HTR-8/SVneo (cell line): Measurements from ENCODE around the gene RERE.
"Not testable (repeated sequence)": the region's sequence is repeated elsewhere in the genome, so short reads cannot be mapped to it uniquely, and the experiment has no call there.

Source experiments
- DNase-seq: peaks from one replicate; pipeline ENCODE4 v3.0.0; 2011; ENCODE audit warnings: low spot score, mixed read lengths; ENCODE audit not compliant: insufficient read length
- FAIRE-seq: peaks from 2 replicates; lab custom pipeline; 2011; peaks lifted over from hg19 to GRCh38; lab: Jason Lieb, UNC

Gene RERE

DNA sequence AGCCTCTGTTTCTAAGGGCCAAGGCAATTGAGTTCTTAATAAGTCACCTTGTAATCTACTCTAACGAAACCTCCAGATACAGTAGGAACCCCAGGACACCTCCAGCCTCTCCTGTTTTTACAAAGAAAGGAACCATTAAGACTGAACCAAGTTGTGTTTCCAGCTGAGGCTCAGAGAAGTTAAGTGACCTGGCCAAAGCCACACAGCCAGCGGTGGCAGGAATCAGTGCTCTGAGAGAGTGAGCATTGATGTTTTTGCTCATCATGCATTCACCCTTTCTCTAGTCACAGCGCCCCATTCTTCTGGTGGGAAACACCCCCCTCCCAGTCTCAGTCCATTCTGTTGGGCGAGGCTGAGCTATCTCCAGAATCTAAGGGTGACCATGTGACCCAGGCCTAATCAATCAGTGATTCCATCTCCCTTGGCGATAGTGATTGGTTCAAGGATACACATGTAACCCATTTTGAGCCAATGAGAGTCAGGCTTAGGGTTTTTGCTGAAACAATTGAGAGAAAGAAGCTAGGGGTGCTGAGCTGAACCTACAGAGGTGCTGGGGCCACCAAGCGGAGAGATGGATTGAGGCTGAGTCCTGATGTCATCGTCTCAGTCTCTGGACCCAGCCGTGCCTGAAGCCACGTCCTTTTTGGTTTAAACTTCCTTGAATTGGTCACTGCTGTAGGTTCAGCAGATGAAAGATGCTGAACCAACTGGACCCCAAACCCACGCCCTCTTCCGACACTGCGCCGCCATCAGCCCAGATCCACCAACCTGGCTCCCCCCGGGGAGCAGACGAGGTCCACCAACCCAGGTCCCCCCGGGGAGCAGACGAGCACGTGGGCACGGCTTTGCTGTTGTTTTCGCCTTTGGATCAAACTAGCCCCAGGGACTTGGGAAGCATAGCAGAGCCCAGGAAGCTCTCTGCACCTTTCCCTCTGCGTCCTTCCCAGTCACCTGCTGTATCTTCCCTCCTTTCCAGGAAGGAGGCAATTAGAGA lies 28.0 kb upstream of the RERE start:
- DNase-seq (no peak), FAIRE-seq (no peak)

DNA sequence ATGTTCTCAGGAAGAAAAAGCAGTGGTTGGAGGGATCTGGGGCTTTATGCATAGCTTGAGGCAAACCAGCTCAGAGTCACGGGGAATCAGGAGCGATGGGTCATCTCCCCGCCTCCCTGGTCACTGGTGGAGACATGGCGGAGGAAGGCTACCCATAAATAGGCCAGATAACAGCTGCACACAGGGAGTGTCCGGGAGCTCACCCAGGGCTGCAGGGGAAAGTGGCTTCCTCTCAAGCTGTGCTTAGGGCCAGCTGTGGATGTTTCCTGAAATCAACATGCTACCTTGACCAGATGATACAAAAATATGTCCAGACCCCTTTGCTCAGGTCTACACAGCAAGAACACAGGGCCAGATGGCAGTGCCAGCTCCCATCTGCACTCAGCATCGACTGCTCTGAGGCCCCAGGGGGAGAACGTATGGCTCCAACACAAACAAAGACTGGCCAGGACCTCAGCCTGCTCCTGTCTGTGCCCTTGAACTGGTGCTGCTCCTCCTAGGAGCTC lies 27.1 kb upstream of the RERE start:
- DNase-seq (no peak), FAIRE-seq (no peak)

DNA sequence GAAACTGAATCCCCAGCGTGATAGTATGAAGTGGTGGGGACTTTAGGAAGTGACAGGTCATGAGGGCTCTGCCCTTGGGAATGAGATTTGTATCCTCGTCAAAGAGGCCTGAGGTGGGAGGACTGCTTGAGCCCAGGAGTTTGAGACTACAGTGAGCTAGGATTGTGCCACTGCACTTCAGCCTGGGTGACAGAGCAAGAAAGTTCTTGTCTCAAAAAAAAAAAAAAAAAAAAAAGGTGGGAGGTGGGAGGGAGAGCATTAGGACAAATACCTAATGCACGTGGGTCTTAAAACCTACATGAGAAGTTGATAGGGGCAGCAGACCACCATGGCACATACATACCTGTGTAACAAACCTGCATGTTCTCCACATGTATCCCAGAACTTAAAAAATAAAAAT lies 24.0 kb upstream of the RERE start:
- DNase-seq (no peak), FAIRE-seq (no peak)

DNA sequence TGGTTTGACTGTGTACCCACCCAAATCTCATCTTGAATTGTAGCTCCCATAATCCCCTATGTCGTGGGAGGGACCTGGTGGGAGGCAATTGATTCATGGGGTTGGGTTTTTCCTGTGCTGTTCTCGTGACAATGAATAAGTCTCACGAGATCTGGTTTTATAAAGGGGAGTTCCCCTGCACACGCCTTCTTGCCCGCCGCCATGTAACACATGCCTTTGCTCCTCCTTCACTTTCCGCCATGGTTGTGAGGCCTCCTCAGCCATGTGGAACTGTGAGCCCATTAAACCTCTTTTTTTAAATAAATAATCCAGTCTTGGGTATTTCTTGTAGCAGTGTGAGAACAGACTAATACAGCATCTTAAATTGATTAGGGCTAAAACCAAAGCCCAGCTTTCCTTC lies 22.6 kb upstream of the RERE start:
- FAIRE-seq (no peak), DNase-seq (no peak)

DNA sequence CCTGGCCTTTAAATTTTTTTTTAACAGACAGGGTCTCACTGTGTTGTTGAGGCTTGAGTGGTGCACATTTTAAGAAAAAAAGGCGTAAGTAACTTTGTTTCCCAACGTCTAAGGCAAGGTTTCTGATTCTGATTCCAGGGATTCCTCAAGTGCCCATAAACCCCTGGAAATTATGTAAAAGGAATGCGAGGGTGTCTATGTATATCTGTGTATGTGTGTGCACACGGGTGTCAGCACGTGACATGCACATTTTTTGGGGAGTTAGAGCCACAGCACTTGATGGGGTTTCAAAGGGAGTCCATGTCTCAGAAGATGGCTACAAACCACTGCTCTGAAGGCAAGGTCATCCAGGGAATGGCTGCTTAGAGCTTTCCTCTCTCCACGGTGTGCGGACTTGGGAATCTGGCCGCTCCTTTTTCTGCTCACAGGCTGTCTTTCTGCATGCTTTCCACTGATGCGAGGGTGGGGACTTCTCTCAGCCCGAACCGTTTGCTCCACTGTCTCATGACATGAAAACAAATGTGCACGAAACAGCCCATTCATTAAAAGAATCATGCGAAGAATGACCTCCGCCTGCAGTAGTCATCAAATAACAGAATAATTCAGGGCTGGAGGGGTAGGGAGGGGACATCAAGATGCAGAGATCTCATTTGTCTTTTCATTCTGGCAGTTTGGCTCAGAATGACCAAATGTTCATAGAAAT lies 18.7 kb upstream of the RERE start:
- no peak for FAIRE-seq
- no peak for DNase-seq

DNA sequence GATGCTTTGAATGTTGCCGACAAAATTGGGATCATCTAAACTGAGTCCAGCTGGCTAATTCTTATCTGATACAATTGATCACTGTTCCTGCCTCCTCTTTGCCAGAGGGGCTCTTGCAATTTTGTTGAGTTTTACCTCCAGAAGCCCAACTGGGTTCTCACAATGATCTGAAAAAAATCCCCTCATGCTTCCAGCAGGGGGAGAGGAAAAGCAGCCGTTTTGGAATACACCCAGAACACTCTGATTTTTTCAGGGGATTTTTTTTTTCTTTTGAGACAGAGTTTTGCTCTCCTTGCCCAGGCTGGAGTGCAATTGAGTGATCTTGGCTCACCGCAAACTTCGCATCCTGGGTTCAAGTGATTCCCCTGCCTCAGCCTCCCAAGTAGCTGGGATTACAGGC lies 13.9 kb upstream of the RERE start:
- FAIRE-seq (no peak), DNase-seq (no peak)

DNA sequence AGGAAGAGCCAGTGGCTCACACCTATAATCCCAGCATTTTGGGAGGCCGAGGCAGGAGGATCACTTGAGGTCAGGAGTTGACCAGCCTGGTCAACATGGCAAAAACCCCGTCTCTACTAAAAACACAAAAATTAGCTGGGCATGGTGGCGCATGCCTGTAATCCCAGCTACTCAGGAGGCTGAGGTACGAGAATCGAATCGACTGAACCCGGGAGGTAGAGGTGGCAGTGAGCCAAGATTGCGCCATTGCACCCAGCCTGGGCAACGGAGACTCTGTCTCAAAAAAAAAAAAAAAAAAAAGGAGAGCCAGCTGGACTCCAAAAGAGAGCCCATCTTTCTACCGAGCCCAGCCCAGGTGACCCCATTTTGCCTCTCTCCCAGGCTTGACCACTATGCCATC lies 13.3 kb upstream of the RERE start:
- DNase-seq, FAIRE-seq: not testable (repeated sequence)

DNA sequence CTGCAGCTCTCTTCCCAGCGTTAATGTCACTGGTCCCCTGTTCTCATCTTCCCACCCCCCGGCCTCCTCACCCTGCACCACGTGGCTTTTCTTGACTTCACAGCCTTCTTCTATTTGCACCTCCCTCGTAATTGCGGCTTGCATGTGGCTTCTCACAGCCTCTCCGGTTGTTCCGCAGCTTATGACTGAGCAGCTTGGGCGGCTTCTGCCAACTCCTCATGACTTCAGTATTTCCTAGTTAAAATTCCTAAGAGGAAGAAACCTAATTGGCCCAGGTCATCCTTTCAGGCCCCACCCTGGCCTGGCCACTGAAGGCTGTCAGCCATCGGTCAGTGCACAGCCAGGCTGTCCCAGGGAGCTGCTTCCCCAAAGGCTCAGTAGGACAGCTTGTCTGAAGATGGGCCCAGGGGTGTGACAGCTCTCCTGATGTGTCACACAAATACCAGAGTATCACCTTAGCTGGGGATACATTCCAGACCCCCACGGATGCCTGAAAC lies 8.6 kb upstream of the RERE start:
- DNase-seq (peak; percentile 62), FAIRE-seq (peak; percentile 26)

DNA sequence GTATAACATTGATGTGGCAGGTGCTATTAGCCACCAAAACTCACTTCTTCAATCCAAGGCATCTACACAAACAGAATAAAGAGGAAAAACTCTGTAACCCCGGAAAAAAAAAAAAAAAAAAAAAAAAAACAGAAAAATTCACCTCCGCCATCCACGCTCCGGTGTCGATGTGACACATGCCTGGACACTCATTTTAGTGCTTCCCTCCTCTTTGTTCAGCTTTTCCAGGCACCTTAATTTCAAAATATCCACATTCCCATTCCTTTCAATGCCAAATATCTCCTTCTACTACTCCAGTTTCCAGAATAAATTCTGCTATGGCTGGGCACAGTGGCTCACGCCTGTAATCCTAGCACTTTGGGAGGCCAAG lies 5.8 kb upstream of the RERE start:
- DNase-seq (no peak), FAIRE-seq (no peak)

DNA sequence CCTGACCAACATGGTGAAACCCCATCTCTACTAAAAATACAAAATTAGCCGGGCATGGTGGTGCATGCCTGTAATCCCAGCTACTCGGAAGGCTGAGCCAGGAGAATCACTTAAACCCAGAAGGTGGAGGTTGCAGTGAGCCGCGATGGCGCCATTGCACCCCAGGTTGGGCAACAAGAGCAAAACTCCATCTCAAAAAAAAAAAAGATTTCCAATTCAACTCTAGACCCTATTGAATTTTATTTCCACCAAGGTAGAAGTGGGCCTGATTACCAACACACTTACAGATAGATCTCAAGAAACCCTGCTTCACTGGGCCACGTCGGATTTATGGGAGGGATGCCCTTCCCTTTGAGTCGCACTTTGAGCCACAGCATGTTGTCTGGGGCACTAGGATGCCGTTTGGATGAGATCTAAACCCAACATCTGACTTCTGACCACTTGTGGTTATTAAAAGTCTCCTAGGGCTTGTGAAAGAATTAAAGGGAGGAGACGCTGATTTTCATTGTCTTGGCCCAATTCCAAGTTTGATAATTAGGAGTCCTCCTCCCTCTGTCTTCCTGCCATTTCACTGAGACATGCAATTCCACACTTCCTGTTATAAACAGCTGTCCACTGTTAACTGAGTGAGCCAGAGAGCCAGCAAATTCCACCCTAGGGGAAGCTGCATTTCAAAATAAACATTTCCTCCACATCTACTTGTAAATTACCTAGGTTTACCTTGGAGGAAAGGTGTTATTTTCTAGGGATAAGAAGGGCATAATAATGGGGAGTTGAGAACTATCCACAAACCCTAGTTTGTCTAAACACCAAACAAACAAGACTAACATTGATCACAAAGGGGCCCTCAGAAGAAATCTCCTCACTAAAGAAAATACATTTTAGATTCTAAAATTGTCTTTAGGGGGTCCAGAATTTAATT lies 5.2 kb upstream of the RERE start:
- DNase-seq: peak; percentile 76

DNA sequence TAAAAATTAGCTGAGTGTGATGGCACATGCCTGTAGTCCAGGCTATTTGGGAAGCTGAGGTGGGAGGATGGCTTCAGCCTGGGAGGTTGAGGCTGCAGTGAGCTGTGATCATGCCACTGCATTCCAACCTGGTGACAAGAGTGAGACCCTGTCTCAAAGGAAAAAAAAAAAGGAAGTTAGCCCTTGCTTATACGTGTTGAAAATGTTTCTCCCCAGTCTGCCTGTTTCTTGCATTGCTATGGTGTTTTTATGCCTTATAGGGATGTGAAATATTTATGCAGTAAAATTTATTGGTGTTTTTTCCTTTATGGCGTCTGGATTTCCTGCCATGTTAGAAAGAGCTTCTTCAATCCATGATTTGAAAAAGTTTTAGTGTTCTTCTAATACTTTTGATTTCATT lies 3.6 kb upstream of the RERE start:
- FAIRE-seq (no peak), DNase-seq (no peak)

More for the DNA sequence above, 5.2 kb upstream of the RERE start:
- peak; percentile 20 for FAIRE-seq

DNA sequence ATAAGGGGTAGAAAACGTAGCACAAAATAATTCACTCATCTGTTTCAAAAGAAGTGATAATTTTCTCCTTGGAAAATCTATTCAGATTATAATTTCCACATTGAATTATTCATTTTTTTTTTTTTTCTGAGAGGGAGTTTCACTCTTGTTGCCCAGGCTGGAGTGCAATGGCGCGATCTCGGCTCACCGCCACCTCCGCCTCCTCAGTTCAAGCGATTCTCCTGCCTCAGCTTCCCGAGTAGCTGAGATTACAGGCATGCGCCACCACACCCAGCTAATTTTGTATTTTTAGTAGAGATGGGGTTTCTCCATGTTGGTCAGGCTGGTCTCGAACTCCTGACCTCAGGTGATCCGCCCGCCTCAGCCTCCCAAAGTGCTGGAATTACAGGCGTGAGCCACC lies 1.3 kb upstream of the RERE start:
- not testable (repeated sequence) for FAIRE-seq, DNase-seq

DNA sequence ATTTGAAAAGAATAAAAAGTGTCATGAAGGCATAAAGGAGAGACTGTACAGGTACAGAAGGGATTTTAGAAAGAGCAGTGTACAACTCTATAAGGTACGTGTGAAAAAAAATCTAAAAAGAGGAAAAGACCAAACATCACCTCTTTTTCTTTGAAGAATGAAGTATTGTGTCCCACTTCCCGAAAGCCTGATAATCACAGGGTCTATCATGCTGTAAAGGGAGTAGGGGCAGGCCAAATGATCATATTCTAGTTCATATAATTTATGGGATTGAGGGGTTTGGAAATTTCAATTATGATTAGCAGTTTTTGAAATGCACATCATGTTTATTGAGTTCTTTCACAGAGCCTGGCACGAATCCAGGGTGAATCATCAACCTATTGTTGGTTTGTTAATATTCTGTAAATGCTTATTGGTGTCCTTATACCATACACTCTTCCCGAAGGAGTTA lies 910 bp upstream of the RERE start:
- FAIRE-seq (no peak), DNase-seq (no peak)

DNA sequence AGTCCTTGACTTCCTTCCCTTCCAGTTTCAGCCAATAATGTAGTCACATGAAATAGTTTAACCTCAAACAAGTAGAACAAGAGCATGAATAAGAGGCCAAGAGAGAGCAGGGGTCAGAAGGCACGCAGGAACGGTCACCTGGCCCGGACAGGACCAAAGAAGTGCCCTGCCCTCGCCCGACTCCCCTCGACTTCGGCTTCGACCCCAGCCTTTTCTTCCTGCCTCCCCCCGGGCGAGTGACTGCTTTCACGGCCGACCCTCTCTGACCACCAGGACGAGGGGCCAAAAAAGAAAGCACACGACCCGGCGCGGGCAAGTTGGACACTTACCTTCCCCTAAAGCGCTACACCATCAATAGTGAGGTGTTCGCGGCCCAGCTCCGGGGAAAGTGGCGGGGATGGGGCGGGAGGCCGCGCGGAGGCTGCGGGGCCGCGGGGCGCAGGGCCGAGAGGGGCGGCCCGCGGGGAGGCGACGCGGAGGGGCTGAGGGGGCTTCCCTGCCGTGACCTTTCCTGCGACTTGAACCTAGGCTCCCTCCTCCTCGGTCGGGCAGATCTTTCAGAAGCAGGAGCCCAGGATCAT lies 519 bp downstream of the RERE start:
- FAIRE-seq (no peak), DNase-seq (no peak)

DNA sequence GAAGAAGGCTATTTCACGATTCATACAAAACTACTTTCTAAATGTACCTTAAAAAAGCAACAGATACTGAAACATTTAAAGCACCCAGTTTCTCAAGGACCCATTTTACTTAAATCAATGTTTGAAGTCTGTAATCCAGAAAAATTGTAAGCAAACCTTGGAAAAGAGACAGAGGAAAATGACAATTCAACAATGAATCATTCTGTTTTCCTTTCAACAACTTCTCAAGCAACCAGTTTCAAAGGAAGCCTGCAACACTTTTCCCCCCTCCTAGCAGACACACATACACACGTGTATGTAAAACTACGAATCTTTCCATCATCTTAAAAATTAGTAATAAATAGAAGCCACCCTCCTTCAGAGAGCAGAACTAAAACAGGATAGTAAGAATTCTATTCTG lies 1.2 kb downstream of the RERE start:
- no peak for DNase-seq

DNA sequence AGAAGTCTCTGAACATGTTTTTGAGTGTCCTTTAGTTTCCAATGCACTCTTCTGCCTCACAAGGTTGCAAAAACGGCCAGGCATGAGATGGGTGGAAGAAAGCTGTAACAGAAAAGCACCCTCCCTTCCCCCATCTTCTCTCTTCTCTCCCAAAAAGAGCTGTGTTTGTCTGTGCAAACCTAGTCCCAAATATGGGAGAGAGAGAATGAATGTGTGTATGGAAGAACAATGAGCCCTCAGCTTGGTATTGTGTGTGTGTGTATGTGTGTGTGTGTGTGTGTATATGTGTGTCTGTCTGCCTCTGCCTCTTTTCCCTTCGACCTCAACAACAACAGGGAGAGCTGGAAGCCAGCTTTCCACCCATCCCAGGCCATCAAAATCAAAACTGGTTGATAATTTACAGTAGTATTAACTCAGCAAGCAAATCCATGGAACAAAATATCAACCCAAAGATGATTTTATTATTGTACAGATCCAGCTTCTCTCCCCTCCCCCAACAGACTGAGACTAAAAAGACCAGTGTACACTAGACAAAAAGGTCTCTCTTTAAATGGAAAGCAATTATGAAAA lies 1.8 kb downstream of the RERE start:
- FAIRE-seq (no peak), DNase-seq (no peak)

More for the DNA sequence above, 1.2 kb downstream of the RERE start:
- FAIRE-seq: no peak

DNA sequence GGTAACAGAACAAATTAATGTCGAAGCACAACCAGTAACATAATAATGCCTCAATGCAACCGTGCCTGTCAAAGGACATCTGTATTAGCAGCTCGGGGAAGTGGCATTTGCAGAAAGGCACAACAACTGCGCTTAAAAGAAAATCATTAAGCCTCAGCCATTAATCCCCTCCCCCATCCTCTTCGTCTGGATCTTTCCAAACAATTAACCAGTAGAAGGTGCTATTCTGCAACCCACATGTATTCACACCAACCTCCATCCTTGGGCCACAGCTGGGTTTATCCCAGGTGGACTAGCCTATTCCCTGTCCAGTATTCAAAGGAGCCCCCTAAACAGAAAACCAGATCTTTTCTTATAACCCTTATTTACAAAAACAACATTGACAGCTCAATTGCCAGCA lies 2.6 kb downstream of the RERE start:
- DNase-seq: no peak
- FAIRE-seq: no peak

DNA sequence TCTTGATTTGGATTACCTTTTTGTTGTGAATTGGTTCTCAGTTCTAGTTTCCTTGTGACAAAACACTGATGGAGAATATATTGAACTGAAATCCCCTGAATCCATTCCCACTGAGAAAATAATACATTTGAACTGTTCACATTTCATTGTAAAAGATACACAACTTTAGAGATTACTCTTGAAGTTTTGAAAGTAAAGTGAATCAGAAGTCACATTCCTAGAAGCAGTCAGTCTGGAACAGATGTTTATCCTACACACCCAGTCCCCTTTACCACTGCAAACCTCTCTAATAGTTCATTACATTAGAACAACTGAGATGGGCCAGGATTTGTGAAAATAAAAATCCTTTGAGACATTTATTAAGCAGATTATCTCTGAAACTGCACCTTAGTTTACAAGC lies 3.4 kb downstream of the RERE start:
- FAIRE-seq: no peak
- DNase-seq: no peak
